PFSK-1 (cell line): ENCODE results near the gene OR5AU1.

ENCODE experiments used
- POLR2AphosphoS5 ChIP-seq: IDR thresholded peaks from 2 replicates; pipeline ENCODE4 v1.6.1; 2012; ENCODE audit warnings: low read depth, mild to moderate bottlenecking, control low read depth, low read length, moderate library complexity
- SIN3A ChIP-seq: IDR thresholded peaks from 2 replicates; pipeline ENCODE4 v1.6.1; 2012; ENCODE audit warnings: mild to moderate bottlenecking, low read length, moderate library complexity, borderline replicate concordance; ENCODE audit not compliant: insufficient read depth
- TAF1 ChIP-seq: IDR thresholded peaks from 2 replicates; pipeline ENCODE4 v1.6.1; 2012; ENCODE audit warnings: low read length, control low read depth, borderline replicate concordance; ENCODE audit not compliant: insufficient read depth
- TF ChIP-seq, protein P1 (sequence below), 2 experiments: IDR thresholded peaks; 2 replicates each; pipeline versions ENCODE4 v1.6.1 to v1.8.0; 2011 to 2012; ENCODE audit warnings: low read depth in 2 of 2, low read length in 2 of 2, control low read depth in 1 of 2, inconsistent platforms in 1 of 2, mild to moderate bottlenecking in 1 of 2, moderate library complexity in 1 of 2; ENCODE audit not compliant: insufficient read depth in 1 of 2

DNA sequence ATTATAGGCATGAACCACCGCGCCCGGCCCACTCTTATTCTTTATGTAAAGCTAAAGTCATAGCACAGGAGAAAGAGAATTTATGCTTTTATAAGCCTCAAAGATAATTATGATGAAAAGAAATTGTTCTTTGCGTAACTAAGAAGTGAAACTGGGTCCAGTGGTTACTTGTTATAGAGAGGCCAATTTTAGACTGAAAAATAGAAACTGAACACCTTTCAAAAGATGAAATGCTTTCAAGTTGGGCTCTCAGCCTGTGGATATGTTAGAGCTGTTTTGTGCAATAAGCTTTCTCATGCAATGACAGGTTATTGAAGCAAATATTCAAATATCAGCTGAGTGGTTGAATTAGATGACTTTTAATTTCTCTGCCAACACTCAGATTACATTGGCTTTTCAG lies 47.1 kb downstream of the OR5AU1 start:
- no peak for TF ChIP-seq POLR2AphosphoS5
- no peak for TF ChIP-seq SIN3A
- no peak for TF ChIP-seq TAF1
- TF ChIP-seq, protein P1, sequence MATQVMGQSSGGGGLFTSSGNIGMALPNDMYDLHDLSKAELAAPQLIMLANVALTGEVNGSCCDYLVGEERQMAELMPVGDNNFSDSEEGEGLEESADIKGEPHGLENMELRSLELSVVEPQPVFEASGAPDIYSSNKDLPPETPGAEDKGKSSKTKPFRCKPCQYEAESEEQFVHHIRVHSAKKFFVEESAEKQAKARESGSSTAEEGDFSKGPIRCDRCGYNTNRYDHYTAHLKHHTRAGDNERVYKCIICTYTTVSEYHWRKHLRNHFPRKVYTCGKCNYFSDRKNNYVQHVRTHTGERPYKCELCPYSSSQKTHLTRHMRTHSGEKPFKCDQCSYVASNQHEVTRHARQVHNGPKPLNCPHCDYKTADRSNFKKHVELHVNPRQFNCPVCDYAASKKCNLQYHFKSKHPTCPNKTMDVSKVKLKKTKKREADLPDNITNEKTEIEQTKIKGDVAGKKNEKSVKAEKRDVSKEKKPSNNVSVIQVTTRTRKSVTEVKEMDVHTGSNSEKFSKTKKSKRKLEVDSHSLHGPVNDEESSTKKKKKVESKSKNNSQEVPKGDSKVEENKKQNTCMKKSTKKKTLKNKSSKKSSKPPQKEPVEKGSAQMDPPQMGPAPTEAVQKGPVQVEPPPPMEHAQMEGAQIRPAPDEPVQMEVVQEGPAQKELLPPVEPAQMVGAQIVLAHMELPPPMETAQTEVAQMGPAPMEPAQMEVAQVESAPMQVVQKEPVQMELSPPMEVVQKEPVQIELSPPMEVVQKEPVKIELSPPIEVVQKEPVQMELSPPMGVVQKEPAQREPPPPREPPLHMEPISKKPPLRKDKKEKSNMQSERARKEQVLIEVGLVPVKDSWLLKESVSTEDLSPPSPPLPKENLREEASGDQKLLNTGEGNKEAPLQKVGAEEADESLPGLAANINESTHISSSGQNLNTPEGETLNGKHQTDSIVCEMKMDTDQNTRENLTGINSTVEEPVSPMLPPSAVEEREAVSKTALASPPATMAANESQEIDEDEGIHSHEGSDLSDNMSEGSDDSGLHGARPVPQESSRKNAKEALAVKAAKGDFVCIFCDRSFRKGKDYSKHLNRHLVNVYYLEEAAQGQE (IDR thresholded peaks at IDR 0.05; ENCODE audit: insufficient read depth in 1 of 2, low read depth in 2 of 2, low read length in 2 of 2): no peak
